NOMO-1 treated with dmso at 0.1 percent for 144 hours (cell line): ENCODE results near the gene WNT11.

ENCODE experiments used
- DNase-seq: peaks from one replicate; lab custom pipeline; 2025; ENCODE audit not compliant: unreplicated experiment; lab: John Stamatoyannopoulos, UW

WNT11 gene

DNA sequence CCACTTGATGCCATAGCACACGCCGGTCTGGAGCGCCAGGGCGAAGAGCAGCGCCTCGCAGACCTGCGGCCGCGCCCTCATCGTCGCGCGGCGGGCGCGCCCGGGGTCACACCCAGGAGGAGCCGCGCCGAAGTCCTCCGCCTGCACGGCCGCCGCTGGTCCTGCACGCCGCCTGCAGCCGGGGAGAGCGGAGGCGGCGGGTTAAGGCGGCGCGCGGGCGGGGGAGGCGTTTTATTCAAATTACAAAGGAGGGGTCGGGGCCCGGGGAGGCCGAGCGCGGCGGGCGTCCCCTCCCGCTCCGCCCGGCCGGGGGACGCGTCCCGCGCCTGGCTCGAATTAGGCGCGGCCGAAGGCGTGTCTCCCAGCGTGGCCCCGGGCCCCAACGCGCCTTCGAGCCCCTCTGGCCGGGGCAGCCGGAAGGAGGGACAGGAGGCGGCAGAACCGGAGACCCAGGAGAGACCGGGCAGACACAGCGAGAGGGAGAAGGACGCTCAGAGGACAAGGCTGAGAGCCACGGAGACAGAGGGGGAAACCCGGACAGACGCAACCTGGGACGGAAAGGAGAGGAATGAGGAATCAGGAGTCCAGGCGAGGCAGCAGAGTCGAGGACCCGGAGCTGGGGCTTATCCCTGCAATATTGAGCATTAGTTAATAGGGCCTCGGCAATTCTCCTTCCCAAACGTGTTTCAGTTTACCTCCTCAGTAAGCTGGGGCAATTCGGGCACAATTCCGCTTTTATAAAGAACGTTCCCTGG is at the start of gene WNT11:
WNT11 (minus strand) TSS at position 176 of the 755 bp plus-strand sequence; CDS start at position 81, 95 bp downstream.
- no peak for DNase-seq

DNA sequence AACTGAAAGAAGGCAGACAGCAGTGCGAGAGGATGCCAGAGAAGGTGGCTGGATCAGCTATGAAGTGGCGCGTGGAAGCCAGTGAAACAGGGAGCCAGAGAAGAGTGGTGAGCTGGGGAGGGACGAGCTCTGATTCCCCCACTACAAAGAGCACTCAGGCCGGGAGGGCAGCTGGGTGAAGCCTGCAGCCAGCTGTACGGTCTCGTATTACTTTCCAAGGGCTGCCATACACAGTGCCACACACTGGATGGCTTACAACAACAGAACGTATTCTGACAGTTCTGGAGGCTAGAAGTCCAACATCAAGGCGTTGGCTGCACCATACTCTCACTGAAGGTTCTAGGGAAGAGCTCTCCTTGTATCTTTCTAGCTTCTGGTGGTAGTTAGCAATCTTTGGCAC is 47.1 kb upstream of the WNT11 start:
- DNase-seq: no peak

DNA sequence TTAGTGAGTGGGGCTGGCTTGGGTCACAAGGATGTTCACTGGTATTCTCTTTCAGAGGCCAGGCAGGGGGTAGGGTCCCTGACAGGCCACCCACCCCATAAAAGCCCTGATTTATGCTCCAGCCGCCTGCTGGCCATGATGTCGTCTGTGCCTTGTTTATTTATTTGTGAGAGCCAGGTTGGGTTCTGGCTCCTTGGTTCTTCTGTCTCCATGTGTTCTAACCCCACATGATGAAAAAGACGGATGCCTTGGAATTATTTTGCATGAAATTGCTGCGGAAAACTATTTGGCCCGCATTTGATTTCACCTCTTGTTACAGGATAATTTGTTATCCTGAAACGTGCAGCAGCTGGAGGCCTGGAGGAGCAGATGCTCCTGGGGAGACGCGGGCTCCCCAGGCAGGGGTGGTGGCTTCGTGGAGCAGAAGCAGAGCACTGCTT is 46.3 kb upstream of the WNT11 start:
- no peak for DNase-seq

DNA sequence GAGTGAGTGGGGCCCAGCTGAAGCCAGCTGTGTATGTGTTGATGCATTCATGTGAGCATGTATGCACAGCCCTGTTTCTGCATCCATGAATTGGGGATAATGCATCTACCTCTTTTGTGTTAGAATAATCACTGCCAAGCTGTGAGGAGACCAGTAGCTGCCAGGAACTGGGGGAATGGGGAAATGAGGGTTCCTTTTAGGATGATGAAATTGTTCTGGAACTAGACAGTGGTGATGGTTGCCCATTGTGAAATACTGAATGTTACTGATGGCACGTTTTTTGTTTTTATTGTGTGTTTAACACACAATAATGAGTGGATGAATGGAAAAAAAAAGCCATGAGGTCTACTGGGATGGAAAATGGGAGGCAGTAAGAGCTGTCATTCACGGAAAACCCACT is 45.3 kb upstream of the WNT11 start:
- DNase-seq: no peak

DNA sequence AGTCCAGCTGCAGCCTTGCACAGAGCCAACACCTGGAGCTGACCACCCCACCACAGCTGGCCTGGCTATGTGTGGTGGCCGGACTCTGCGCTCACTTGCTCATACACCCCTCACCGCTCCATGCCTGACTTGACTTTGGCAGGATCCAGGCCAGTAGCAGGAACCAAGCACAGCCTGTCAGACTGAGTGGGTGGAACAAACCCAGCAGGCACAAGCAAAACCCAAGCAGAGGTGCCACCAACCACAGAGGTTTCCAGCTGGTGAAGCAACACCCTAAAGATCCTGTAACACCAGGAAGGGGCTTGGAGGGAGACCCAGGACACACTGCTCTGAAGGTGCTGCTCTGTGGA is 44.9 kb upstream of the WNT11 start:
- no peak for DNase-seq

DNA sequence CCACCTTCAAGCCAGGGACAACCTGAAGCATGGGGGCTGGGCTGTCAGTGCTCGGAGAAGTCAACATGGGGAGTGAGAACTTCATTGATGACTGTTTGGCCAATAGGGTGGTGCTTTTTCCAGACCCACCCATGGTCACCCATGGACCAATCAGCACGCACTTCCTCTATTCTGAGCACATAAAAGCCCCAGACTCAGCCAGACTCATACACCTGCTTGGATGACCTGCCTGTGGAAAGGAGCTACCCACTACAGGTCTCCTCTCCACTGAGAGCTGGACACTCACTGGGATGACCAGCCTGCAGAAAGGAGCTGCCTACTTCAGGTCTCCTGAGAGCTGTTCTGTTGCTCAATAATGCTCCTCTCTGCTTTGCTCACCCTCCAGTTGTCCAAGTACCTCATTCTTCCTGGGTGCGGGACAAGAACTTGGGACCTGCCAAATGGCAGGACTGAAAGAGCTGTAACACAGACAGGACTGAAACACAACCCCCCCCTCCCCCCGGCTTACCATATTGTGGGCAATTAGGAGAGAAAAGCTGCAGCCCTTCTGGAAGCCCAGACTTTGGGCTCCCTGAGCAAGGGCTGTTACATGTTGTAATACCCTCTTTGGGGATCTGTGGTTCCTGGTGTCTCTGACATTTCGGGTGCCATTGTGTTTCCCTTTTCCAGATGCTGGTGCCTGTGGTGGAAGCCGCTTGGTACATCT is 44.4 kb upstream of the WNT11 start:
- no peak for DNase-seq

DNA sequence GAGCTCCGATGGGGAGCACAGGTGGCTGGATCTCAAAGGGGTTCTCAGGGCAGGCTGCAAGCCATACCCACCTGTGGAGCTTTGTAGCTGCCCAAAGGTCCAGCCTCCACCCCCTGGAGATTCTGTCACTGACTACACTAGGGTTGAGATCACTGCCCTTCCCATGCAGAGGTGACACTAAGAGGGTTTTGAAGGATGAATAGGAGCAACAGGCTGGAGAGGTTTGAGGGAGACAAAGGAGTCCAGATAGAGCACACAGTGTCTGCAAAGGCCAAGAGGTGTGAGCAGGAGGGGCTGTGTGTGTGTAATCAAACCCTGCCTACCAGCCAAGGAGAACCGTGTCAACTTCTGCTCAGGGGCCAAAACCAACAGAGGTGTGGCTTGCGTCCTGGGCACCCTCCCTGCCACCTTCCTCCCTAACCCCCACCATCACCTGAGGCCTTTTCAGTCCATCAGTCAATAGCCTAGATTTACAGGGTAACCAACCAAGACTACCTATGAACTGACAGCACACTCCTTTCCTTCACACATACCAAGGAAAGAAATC is 43.0 kb upstream of the WNT11 start:
- DNase-seq: no peak

DNA sequence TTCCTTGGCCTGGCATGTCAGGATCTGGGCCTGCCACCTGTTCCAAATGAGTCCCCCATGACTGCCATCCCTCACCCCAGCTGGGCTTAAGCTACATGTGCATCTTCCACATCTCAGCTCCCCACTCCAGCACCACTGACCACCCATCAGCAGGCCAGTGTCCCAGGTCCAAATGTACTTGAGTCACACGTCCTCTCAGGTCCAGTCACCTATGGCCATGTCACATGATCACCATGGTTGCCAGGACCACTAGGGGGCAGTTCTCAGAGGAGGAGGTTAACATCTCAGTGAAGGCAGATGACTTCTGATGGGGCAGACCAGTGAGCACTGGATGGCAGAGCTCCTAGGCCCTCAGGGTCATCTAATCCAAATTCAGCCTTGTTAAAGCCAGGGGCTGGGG is 41.9 kb upstream of the WNT11 start:
- no peak for DNase-seq

DNA sequence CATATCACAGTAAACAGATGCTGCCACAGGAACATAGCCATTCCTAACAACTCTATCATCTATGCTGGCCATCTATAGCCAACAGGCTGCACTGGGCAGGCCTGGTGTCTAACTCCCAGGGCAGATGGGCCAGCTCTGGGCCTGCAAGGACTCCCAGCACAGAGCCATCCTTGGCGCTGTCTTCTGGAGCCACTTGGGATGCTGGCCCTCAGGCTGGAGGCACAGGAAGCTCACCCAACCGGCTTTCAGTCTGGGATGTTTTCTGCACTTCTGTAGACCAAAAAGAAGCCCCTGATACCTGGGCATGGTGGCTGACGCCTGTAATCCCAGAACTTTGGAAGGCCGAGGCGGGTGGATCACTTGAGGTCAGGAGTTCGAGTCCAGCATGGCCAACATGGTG is 40.8 kb upstream of the WNT11 start:
- DNase-seq: no peak

DNA sequence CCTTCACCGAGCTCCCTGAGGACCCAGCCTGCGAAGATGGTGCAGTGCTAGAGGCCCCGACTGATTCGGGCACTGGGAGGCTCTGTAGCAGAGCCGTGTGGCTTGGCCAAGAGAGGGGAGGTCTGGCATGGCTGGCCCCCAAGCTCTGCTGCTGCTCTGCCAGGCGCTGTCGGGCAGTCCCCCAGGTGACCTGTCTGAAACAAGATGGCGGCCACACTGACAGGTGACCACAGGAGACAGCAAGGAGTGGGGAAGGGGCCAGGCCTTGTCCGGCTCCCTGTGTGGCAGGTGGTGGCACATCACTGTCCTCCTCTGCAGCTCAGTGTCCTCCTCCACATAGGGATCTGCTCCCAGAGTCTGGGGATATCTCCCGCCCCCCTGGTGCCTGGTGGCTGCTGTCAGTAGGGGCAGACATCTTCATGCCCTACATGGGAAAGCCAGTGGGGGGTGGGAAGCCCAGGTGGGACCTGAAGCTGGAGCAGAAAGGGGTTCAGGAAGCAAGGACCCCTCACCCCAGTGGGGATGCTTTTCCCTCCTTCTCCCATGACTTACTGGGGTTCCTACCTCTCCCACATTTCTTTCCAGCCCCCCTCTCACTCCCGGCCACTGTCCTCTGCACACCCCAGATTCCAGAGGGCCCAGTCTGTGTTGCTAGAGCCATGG is 40.1 kb upstream of the WNT11 start:
- DNase-seq: no peak

DNA sequence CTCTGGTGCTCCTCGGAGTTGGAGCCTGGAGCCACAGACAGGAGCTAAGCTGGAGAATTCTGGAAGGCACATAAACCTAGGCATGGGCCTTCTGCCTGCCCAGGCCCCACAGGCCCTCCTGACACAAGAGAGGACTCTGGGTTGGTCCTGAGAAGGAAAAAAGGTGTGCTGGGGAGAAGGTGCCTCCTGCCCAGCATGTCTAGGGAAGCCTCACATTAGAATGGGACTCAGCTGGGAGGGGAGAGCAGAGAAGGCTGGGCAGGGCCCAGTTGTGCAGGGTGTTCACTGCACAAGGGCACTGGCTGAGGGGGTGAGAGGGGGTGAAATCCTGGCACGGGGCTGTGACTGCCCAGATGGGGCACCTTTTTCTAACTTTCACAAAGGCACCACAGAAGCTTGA is 39.4 kb upstream of the WNT11 start:
- no peak for DNase-seq

DNA sequence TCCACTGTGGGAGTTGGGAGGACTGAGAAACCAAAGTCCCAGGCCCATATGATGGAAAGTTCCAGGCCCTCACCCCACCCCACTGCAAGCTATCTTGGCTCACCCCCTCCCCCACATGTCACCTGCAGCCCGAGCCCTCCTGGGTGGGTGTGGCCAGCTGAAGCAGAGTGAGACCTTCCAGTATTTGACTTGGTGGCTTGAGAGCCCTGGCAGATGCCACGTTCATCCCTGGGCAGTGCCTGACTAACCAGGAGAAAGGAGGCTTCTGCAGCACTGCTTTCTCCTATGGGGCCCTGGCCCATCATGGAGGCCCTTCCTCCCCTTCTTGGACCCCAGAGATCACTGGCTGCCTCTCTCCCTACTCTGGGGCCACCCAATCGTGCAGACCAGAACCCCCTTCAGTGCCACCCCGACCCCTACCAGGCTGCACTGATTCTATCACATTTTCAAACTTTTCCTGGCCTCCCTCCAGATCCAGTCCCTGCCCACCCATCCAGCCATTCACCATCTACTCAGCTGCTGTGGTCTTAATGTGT is 38.1 kb upstream of the WNT11 start:
- DNase-seq: no peak

DNA sequence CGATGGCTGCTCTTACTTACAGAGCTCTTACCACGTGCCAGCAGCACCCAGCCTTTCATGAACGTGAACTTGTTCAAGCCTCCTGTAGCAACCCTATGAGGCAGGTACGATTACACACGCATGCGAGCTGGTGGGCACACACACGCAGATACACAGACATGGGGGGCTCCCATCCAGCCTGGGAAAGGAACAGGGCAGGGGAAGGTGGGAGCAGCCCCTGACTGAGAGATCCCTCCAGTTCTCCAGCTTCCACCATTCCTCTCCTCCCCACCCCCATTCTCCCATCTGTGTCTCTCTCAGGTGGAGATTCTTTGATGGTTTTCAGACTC is 37.6 kb upstream of the WNT11 start:
- no peak for DNase-seq

DNA sequence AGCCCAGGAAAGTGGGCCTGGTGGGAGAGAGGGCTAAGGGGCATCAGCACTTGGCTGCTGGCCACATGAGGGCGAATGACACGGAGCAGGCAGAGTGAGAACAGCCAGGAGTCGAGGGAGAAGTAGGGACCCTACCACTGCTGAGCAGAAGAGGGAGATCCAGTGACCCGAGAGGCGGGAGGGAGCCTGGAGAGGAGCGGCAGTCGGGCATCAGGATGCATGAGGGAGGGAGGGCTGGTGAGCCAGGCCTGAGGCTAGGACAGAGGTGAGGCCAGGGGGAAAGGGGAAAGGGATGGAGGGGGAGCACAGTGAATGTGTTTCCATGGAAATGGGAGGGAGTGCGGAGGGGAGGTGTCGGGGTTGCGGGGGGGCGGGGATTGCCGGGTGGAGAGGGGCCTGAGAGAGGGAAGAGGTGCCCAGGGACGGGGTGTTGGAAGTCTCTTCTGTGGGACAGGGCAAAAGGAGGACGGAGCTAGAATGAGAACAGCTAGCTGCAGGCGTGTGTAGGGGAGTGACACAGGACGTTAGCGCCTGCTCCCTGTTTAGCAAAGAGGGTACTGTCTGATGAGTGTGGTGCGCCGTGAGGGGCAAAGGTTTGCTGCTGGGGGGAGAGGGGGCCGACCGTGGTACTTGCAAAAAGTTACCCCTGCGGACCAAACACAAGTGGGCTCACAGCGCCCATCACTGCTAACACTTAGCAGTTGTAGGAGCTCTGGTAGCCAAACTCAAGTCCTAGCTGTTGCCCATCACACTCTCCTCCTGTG is 37.1 kb upstream of the WNT11 start:
- no peak for DNase-seq

DNA sequence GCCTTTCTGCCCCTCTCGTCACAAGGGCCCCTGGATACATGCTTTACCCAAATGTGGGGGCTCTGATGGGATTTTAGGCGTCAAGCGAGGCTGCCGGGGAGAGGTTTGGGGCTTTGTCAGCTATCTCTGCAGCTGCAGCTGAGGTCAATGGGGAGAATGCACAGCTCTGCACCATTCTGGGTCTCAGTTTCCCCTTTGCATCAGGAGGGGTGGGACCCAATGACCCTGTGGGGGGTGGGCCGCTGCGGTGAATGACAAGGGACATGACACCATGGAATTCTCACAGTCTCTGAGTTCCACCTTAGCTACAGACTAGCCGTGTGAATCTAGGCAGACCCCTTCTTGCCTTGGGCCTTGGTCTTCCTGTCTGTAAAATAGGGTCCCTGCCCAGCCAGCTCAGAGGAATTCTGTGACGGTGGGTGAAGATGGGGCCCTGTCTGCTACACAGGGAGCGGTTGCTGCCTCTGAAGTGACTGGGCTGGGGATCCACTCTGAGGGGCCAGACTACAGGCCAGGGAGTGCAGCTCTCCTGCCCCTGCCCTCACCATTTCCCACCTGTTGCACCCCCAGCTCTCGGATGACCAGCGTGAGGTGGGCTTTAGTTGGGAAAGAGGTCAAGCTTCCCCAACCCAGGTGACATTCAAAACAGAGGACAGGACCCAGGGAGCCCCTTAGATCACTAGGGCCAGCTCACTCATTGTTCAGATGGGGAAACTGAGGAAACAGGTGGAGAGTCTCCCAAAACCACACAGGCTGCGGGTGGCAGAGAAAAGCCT is 35.9 kb upstream of the WNT11 start:
- DNase-seq: no peak

DNA sequence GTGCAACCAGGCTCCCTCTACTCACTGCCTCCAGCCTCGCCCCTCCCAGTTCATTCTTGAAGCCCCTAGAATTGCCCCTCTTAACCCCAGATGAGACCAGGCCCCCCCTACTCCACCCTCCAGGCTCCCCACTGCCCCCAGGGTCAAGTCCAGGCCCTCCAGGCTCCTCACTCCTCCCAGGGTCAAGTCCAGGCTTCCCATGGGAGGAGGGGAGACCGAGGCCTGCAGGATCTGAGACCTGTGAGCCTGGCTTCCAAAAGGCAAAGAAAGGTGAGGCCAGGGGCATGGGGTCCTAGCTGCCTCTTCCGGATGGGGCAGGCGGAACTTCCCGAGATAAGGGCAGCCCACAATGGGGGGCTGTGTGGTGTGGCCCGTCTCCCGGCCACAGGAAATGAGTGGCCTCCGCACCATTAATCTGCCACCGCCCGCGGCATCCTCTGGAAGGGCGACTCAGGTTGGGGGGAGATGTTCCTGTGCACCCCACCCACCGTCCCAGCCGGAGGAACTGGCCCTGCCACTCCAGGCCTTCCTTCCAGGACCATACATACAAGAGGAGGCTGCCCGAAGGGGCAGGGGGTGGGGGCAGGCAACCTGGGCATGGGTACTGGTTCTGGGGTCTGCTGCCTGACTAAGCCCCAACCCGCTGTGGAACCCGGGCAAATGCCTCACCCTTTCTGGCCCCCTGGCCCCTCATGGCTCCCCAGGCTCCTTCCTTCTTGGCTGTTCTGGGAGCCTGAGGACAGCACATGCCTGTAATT is 35.1 kb upstream of the WNT11 start:
- DNase-seq: no peak

DNA sequence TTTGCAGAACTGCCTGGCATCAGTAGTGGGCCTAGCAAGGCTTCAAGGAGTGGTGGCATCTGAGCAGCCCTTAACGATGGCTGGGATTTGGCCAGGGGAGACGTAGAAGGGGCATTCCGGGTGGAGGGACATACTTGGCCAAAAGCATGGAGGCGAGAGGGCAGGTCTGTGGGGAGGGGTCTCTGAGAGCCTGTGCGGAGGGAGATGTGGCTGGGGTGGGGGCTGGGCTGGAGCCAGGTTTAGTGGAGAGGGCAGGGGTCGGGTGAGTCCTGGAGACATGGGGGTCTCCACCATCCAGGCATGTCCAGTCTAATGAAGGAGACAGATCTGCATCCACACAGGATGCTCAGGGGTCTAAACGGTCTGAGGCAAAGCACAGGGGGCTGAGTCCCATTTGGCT is 34.4 kb upstream of the WNT11 start:
- no peak for DNase-seq

DNA sequence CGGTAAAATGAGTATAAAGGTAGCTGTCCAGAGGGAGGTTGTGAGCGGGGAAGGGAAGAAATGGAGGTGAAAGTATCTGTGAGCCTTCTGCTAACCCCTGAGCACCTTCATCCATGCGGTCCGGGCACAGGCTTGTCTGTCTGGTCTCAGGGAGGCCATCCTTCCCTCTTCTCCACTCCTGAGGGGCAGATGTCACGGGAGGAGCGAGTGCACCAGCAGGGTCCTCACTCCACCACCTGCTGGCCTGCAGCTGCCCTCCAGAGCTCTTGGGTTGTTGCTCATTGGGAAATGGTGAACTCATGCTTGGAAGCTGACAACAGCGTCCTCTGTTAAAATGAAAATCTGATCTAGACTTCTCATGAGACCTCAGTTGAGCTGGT is 33.8 kb upstream of the WNT11 start:
- no peak for DNase-seq

DNA sequence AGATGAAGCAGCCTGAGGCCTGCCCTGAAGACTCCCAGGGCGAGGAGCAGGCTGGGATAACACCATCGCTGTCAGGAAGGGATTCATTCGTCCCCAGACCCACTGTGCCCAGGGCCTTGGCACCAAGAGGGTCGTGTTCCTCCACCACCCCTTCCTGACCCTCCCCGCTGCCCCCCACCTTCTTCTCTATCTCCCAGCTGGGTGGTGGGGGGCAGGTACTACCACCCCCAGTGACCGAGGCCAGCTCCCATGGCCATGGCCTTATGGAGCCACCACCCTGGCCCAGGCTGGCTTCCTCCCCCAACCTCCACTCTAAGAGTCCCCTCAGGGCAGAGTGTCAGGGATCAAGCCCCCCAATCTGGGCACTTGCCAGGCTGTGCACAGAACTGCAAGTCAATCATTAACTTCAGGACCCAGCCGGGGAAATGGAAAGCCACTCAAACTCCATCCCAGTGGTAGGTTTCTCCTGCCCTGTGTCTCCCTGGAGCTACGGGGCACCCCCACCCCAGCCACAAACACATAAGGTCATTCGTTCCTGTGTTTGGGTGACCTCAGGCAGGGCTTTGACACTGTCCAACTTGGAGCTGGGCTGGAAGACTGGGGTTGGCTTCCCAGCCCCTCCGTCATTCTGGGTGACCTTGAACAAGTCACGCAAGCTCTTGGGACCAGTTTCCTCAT is 33.3 kb upstream of the WNT11 start:
- DNase-seq: no peak
